Cardiac fibroblast (primary cell): ENCODE results near the gene DHRSX.
A peak's percentile ranks its signal among the peaks of the same experiment; 100 is the strongest.

Experiments
- DNase-seq, 2 donors: peaks; one replicate each; pipeline versions ENCODE4 v3.0.0 to v3.0.0-alpha.2; 2010; ENCODE audit warnings: low read depth in 2 of 2
- H3K4me3 ChIP-seq, 2 donors: replicated peaks in 1 of 2; 1 replicate in 1 of 2; 2 replicates in 1 of 2; pipeline ENCODE4 v1.5.1; 2011; ENCODE audit warnings: low read depth in 2 of 2, low read length in 2 of 2, mild to moderate bottlenecking in 2 of 2, moderate library complexity in 1 of 2
- TF ChIP-seq, protein P1 (sequence below): IDR thresholded peaks from one replicate; pipeline ENCODE4 v1.5.1; 2011; ENCODE audit warnings: low read depth, mild to moderate bottlenecking, low read length, inconsistent platforms

The DHRSX gene, protein sequence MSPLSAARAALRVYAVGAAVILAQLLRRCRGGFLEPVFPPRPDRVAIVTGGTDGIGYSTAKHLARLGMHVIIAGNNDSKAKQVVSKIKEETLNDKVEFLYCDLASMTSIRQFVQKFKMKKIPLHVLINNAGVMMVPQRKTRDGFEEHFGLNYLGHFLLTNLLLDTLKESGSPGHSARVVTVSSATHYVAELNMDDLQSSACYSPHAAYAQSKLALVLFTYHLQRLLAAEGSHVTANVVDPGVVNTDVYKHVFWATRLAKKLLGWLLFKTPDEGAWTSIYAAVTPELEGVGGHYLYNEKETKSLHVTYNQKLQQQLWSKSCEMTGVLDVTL

DNA sequence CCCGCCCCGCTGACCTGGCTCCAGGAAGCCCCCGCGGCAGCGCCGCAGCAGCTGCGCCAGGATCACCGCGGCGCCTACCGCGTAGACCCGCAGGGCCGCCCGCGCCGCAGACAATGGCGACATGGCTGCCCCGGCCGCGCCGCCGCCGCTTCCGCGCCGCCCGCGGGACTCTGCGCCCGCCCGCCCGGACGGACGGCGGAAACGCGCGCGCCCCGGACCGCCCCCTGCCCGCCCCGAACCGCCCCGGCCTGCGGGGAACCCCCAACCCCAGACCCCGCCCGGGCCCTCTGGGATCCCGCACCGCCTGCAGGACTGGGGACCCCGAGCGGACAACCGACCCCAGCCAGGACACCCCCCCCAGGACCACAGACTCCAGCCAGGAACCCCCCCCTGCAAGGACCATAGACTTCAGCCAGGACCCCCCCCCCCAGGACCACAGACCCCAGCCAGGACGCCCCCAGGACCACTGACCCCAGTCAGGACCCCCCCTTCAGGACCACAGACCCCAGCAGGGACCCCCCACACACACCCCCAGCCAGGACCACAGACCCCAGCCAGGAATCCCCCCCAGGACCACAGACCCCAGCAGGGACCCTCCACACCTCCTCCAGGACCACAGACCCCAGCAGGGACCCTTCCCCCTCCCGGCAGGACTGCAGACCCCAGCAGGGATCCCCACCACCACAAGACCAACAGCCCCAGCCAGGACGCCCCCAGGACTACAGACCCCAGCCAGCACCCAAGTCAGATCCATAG, at the start of gene DHRSX, which contains the start of gene ZBED1:
DHRSX (minus strand) TSS at position 174 of the 756 bp plus-strand sequence; CDS start at position 123, 51 bp downstream.
ZBED1 (minus strand) TSS at position 174 of the 756 bp plus-strand sequence. CDS start 10,257 bp downstream, outside the sequence.
- peak; percentile 18 to 41 for DNase-seq
- TF ChIP-seq, protein P1, sequence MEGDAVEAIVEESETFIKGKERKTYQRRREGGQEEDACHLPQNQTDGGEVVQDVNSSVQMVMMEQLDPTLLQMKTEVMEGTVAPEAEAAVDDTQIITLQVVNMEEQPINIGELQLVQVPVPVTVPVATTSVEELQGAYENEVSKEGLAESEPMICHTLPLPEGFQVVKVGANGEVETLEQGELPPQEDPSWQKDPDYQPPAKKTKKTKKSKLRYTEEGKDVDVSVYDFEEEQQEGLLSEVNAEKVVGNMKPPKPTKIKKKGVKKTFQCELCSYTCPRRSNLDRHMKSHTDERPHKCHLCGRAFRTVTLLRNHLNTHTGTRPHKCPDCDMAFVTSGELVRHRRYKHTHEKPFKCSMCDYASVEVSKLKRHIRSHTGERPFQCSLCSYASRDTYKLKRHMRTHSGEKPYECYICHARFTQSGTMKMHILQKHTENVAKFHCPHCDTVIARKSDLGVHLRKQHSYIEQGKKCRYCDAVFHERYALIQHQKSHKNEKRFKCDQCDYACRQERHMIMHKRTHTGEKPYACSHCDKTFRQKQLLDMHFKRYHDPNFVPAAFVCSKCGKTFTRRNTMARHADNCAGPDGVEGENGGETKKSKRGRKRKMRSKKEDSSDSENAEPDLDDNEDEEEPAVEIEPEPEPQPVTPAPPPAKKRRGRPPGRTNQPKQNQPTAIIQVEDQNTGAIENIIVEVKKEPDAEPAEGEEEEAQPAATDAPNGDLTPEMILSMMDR, result no peak
- peak within 1 kb of the TSS; percentile 69 to 78 for H3K4me3 ChIP-seq

DNA sequence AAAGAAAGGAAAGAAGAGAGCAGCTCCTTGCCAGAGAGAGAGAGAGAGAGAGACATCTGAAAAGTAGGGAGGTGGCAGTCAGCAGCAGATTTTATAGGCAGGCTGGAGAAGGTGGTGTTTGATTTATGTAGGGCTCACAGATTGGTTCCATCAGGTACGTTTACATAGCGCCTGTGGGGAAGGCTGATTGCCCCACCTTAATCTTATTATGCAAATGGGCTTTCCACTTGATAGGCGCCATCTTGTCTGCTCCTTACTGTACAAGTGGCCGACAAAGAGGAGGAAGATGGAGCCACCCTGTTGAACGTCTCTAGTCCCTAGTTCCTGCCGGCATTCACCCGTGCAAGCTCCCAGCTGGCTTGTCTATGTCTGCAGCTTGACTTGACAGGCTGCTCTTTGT, 49.1 kb upstream of the DHRSX start:
- DNase-seq, result no peak
- no peak overlapping the region for H3K4me3 ChIP-seq
- TF ChIP-seq, protein P1, result no peak

DNA sequence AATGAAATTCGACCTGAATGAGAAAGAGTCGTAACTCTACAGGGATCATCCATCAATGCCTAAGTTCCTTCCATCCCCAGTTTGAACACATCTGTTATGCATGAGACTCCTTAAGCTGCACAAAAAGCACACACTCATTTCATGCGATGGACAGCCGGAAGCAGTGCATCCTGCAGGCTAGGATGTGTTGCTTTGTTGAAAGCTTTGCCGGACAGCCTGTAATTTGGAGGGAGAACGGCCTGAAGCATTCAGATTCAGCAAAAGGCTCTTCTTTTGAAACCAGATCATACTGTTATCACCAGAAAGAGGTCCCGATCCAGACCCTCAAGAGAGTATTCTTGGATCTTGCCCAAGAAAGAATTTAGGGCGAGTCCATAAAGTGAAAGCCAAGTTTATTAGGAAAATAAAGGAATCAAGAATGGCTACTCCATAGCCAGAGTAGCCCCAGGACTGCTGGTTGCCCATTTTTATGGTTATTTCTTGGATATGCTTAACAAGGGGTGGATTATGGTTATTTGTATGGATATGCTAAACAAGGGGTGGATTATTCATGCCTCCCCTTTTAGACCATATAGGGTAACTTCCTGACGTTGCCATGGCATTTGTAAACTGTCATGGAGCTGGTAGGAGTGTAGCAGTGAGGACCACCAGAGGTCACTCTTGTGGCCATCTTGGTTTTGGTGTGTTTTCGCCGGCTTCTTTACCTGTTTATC, 48.1 kb upstream of the DHRSX start:
- no peak overlapping the region for H3K4me3 ChIP-seq
- no peak for DNase-seq
- TF ChIP-seq, protein P1, result no peak

DNA sequence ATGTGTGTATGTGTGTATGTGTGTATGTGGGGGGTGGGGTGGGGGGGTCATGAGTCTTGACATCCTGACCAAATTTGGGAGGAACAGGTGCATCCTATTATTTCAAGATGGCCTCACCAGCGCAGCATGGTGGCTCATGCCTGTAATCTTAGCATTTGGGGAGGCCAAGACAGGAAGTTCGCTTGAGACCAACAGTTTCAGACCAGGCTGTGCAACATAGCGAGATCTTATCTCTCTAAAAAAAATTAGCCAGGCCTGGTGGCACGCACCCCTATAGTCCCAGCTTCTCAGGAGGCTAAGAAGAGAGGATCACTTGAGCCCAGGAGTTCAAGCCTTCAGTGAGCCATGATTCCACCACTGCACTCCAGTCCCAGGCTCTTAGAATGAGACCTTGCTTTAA, 47.0 kb upstream of the DHRSX start:
- no peak overlapping the region for H3K4me3 ChIP-seq
- TF ChIP-seq, protein P1, result no peak
- no peak for DNase-seq

DNA sequence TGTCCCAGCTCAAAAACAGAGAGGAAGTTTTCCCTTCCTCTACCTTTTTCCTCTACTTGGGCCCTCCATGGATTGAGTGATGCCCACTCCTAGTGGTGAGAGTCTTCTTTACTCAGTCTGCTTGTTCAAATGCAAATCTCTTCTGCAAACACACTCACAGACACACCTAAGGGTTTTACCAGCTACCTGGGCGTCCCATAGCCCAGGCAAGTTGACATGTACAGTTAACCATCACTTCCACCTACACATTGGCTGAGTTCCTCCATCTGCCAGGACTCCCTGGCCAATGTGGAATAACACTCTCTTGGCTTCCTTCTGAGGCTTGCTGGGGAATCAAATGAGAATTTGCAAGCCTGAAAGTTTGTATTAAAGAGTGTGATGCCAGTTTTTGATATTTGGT, 45.7 kb upstream of the DHRSX start:
- DNase-seq, result no peak
- TF ChIP-seq, protein P1, result no peak
- H3K4me3 ChIP-seq, result no peak overlapping the region

DNA sequence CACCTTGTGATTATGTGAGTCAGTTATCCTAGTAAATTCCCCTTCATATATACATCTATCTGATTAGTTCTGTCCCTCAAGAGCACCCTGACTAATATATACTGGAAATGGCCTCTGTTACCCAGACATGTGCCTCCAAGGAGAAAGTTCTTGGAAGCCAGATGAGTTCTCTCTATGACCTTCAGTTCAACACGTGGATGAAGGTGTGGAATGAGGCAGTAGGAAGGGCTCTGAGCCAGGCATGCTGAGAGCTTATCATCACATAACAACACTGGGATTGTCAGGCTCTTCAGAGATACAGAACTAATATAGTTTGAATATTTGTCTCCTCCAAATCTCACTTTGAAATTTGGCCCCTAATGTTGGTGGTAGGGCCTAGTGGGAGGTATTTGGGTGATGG, 44.4 kb upstream of the DHRSX start:
- no peak for DNase-seq
- TF ChIP-seq, protein P1, result no peak

More for the DNA sequence above, 44.4 kb upstream of the DHRSX start:
- no peak overlapping the region for H3K4me3 ChIP-seq
